ENCODE data around the gene ROR2.
"Not testable (repeated sequence)": the region's sequence is repeated elsewhere in the genome, so short reads cannot be mapped to it uniquely, and the experiment has no call there.

Gene ROR2

GRCh38 chr9:91949946-91950664 is at the start of gene ROR2:
TSS of gene ROR2 (minus strand) at chr9:91950228.
- peak; percentile 17 to 85 for DNase-seq

- DNase-seq = no peak
Observed at GRCh38 chr9:91995000-91995655, 45.1 kb upstream of the ROR2 start.

- DNase-seq = peak; percentile 1 to 17
Observed at GRCh38 chr9:91994422-91994821, 44.4 kb upstream of the ROR2 start.

- no peak for DNase-seq
Observed at GRCh38 chr9:91992461-91993041, 42.5 kb upstream of the ROR2 start.

GRCh38 chr9:91991721-91992341 is 41.8 kb upstream of the ROR2 start:
- no peak for DNase-seq

- DNase-seq = no peak
Observed at GRCh38 chr9:91986248-91986647, 36.2 kb upstream of the ROR2 start.

- DNase-seq = no peak
Observed at GRCh38 chr9:91985692-91986091, 35.7 kb upstream of the ROR2 start.

- peak; percentile 16 to 46 for DNase-seq
Observed at GRCh38 chr9:91978740-91979414, 28.8 kb upstream of the ROR2 start.

- DNase-seq = not testable (repeated sequence)
Observed at GRCh38 chr9:91975254-91975653, 25.2 kb upstream of the ROR2 start.

GRCh38 chr9:91972711-91973110 is 22.7 kb upstream of the ROR2 start:
- no peak for DNase-seq

GRCh38 chr9:91972076-91972626 is 22.1 kb upstream of the ROR2 start:
- no peak for DNase-seq

GRCh38 chr9:91967259-91967658 is 17.2 kb upstream of the ROR2 start:
- no peak for DNase-seq

- DNase-seq = no peak
Observed at GRCh38 chr9:91966503-91966902, 16.5 kb upstream of the ROR2 start.

- DNase-seq = no peak
Observed at GRCh38 chr9:91963711-91964240, 13.7 kb upstream of the ROR2 start.

GRCh38 chr9:91960367-91960766 is 10.3 kb upstream of the ROR2 start:
- DNase-seq = no peak

- DNase-seq = no peak
Observed at GRCh38 chr9:91958174-91958573, 8.1 kb upstream of the ROR2 start.

- peak; percentile 36 to 74 for DNase-seq
Observed at GRCh38 chr9:91954841-91955471, 4.9 kb upstream of the ROR2 start.

GRCh38 chr9:91953718-91954117 is 3.7 kb upstream of the ROR2 start:
- no peak for DNase-seq

GRCh38 chr9:91951944-91952520 is 2.0 kb upstream of the ROR2 start:
- no peak for DNase-seq

GRCh38 chr9:91949392-91949945 is 559 bp downstream of the ROR2 start:
- peak in 1 of 2 experiments; percentile 70 for DNase-seq
